Activated CD8-positive, alpha-beta memory T cell treated with anti-CD3 and anti-CD28 coated beads for 48 hours (primary cell): ENCODE measurements around the gene DMXL2.
"Not testable (repeated sequence)": the region's sequence is repeated elsewhere in the genome, so short reads cannot be mapped to it uniquely, and the experiment has no call there.

Source experiments
- DNase-seq, 3 experiments: peaks; one replicate each; pipeline ENCODE4 v3.0.0-alpha.2; 2020; ENCODE audit warnings: low read depth in 2 of 3, low spot score in 2 of 3

Gene DMXL2

DNA sequence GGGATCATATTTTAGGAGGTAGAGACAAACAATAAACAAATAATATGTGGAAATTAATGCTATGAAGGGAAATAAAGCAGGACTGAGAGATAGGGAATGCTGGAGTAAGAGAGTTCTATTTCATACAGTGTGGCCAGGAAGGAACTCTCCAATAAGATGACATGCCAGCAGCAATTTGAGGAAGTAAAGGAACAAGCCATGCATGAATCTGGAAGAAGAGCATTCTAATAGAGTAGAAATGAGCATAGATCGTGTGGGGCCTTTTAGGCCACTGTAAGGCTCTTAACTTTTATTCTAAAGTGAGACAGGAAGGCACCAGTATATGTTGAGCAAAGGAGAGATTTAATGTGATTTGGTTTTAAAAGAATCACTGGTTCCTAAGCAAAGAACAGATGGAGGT is 126.3 kb downstream of the DMXL2 start:
- no peak for DNase-seq

- DNase-seq: no peak
Measured at GRCh38 chr15:51494411-51495314, 127.9 kb downstream of the DMXL2 start.

DNA sequence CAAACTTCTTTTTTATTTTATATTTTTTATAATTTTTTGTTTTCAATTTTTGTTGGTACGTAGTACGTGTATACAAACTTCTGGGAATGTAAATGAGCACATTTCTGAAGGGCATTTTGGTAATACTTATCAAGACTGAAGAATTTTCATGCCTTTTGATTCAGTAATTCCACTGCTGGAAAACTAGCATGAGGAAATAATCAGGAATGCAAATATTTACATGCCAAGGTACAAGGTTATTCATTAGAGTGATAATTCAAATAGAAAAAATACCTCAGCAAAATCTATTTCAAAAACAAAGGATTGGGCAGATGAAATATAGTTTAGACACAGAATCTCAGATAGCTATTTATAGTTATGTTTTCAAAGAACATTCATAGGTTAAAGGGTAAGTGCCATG is 128.7 kb downstream of the DMXL2 start:
- no peak for DNase-seq

DNA sequence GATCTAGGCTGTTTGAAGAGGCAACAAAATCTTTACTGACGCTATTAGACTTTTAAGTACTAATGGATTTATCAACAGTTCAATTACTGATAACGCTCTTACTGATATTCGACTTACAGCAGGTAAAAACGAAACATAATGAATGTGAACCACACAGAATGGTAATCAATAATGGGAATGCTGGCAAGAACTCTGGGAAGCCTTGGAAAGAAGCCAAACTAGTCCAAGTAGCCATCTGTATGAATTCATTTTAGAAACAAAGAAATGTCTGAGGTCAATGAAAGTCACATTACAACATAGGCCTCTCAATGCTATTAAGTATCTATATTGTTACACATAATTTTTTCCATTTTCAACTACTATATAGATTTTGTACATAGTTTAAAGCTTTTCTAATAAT is 130.0 kb downstream of the DMXL2 start:
- DNase-seq: no peak

DNA sequence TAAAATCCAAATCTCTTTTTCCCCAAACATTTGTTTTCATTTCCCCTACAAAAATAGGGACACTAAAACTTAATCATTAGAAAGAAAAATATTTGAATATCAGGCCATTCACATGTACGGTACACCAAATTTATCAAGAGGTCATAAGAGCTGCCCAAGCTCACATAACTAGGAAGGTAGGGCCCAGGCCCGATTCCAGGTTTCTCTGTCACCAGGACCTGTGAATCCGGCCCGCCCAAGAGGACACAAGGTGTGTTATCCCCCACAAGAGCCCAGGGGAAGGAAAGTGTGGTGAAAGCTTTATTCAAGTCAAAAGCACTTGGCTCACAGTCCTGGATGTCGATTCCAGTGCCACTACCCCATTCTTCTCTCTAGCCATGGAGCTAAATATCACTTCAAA is 130.6 kb downstream of the DMXL2 start:
- no peak for DNase-seq

DNA sequence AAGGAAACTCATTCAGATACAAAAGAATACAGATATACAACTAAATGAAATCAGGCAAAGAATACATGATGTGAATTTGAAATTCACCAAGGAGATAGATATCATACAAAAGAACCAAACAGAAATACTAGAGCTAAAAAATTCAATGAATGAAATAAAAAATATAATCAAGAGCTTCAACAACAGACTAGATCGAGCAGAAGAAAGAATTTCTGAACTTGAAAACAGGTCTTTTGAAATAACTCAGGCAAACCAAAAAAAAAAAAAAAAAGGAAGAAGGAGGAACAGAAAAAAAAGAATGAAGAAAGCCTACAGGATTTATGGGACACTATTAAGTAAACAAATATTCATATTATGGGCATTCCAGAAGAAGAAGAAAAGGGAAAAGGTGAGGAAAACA is 137.8 kb downstream of the DMXL2 start:
- DNase-seq: no peak

DNA sequence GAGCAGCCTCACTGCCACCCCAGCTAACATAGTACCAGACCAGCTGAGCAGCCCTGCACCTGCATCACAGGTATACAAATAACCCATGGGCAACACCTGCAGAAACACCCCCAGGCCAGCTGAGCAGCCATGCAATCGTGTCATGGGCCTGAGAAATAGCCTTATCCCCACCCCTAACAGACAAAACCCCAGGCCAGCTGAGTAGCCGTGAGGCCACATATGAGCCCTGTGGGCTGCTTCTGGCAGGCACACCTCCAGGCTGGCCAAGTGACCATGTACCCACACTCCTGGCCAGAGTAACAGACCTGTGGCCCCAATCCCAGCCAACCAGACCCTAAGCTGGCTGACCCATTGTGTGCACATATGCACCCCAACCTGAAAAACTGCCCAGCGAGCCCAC is 138.6 kb downstream of the DMXL2 start:
- no peak for DNase-seq

DNA sequence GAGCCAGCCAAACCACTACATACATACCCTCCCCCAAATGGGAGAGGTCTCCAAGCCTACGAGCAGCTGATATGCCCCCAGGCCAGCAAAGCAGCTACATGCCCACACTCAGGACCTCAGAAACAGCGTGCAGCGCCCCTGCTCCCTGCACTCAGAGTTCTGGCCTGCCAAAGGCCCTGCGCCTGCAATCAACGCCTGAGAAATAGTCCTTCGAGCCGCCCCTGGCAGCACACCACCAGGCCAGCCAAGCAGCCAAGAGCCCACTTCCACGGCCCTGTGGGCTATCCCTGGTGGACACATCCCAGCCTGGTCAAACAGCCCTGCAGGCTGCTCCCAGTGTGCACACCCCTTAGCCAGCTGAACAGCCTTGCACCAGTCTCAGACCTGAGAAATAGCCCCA is 139.1 kb downstream of the DMXL2 start:
- DNase-seq: no peak

GRCh38 chr15:51475736-51476135 is 146.8 kb downstream of the DMXL2 start:
- no peak for DNase-seq

GRCh38 chr15:51470512-51470911 is 152.1 kb downstream of the DMXL2 start:
- no peak for DNase-seq

DNA sequence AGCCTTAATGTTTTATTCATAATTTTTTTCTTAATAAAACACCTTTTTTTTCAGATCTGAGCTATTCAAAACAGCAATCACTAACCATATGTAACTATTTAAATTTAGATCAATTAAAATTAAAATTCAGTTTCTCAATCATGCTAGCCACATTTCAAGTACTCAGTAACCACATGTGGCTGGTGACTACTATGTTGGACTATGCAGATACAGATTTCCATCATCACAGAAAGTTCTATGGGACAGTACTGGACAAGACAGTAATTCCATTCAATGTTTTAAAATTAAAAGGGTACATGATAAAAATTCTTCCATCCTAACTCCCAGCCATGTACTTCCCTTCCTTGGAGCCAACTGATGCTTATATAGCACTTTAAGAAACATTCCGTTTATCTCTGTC is 161.8 kb downstream of the DMXL2 start:
- DNase-seq: no peak

- DNase-seq: no peak
Measured at GRCh38 chr15:51450001-51450400, 172.6 kb downstream of the DMXL2 start.

- no peak for DNase-seq
Measured at GRCh38 chr15:51448622-51449399, 173.8 kb downstream of the DMXL2 start.

- no peak for DNase-seq
Measured at GRCh38 chr15:51447855-51448621, 174.5 kb downstream of the DMXL2 start.

- DNase-seq: not testable (repeated sequence)
Measured at GRCh38 chr15:51446029-51446744, 176.4 kb downstream of the DMXL2 start.

- DNase-seq: no peak
Measured at GRCh38 chr15:51444807-51445206, 177.8 kb downstream of the DMXL2 start.

- DNase-seq: no peak
Measured at GRCh38 chr15:51444112-51444511, 178.5 kb downstream of the DMXL2 start.

DNA sequence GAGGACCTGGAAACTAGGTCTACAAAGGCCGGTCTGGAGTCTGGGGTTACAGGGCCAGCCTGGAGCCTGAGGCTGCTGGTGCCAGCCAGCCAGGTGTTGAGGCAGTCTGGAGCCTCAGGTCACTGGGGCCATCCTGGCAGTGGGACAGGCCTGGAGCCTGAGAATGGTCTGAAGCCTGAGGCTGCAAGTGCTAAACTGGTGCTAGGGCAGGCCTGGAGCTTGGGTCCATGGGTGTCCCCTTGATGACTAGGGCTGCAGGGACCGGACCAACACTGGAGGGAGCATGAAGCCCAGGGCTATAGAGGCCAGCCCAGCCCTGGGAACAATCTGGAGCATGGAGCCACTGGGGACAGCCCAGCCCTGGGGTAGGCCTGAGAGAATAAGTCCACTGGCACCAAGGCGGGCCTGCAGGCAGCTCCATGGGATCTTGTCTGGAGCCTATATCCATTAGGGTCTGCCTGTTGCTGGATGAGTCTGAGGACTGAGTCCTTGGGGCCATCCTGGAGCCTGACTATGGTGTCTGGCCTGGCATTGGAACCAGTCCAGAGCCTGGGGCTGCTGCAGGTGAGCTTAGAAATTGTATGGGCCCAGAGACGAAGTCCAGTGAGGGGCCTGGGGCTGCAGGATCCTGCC is 179.2 kb downstream of the DMXL2 start:
- no peak for DNase-seq

- no peak for DNase-seq
Measured at GRCh38 chr15:51438526-51438925, 184.0 kb downstream of the DMXL2 start.

DNA sequence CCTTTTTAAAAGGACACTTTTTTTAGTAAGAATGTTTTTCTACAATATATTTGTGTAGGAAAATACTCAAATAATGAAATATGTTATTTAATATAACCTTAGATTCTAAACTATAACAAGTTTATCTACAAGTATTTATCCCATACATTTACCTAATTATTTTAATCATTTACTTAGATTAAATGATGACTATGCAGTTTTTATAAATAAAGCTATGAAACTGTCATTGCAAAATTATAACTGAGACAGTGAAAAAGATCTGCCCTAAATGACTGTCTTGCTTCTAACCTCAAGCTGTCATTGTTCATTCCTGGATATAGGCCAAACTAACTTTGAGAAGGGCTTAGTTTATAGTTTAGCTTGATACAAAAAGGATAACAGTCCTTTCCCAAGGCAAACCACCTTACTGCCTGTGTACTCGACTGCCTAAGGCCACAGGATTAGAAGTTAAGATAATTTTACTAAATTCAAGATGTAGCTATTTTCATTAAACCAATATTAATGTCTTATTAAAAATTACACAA is 197.0 kb downstream of the DMXL2 start:
- DNase-seq: no peak
